IMR-90 (cell line): ENCODE data around the gene CUTA. TPM values are rescaled to one million over a fixed set of nuclear protein-coding genes. Genes with fewer than 3 reads are reported as not detected.

Experiments
- ATAC-seq: fragments of 200-7000 bp; cut with Tn5 transposase; 2 replicates; pipeline ENCODE4 v1.9.1; 2020; ENCODE audit warnings: low read depth, mild to moderate bottlenecking, moderate library complexity
- BruUV-seq: library from RNA; stranded (reverse); fragments of 400-500 nt; replicated peaks from 2 replicates; lab custom pipeline; 2021; lab: Mats Ljungman, UMichigan
- CTCF ChIA-PET: fragments of 300-600 bp; formaldehyde crosslinking; extraction: SDS; loops from one replicate; lab custom pipeline; 2021; ENCODE audit warnings: antibody characterized with exemption; lab: Yijun Ruan, JAX
- POLR2A ChIA-PET: fragments of 300-600 bp; sonication (Branson Sonifier 250); formaldehyde crosslinking; loops from one replicate; lab custom pipeline; 2022; ENCODE audit warnings: antibody characterized with exemption; ENCODE audit not compliant: unreplicated experiment; lab: Charles Lee
- DNase-seq: peaks from one replicate; pipeline ENCODE4 v3.0.0; 2013
- H2AFZ ChIP-seq: replicated peaks from 2 replicates; pipeline ENCODE3; 2013; ENCODE audit warnings: low read length, mild to moderate bottlenecking; ENCODE audit not compliant: poor library complexity
- H2AK5ac ChIP-seq: 2 replicates; pipeline ENCODE4 v1.6.1; 2013; ENCODE audit warnings: low read depth, low read length, inconsistent platforms
- H2AK9ac ChIP-seq: replicated peaks from 2 replicates; pipeline ENCODE3; 2013; ENCODE audit warnings: mild to moderate bottlenecking, low read depth, low read length, moderate library complexity; ENCODE audit not compliant: poor library complexity
- H2BK120ac ChIP-seq: 2 replicates; pipeline ENCODE4 v1.6.1; 2013; ENCODE audit warnings: low read depth, low read length, inconsistent platforms
- H2BK15ac ChIP-seq: 3 replicates; pipeline ENCODE4 v1.6.1; 2013; ENCODE audit warnings: low read depth, low read length, inconsistent platforms
- H2BK20ac ChIP-seq: 2 replicates; pipeline ENCODE4 v1.6.1; 2013; ENCODE audit warnings: low read depth, mild to moderate bottlenecking, inconsistent platforms, low read length, moderate library complexity
- H2BK5ac ChIP-seq: 2 replicates; pipeline ENCODE4 v1.6.1; 2013; ENCODE audit warnings: mild to moderate bottlenecking, low read depth, low read length, inconsistent platforms; ENCODE audit not compliant: poor library complexity, severe bottlenecking
- H3K14ac ChIP-seq: replicated peaks from 2 replicates; pipeline ENCODE4 v1.6.1; 2013; ENCODE audit warnings: low read depth, low read length, inconsistent platforms
- H3K18ac ChIP-seq: 2 replicates; pipeline ENCODE4 v1.6.1; 2013; ENCODE audit warnings: low read depth, low read length, control low read depth
- H3K23ac ChIP-seq: 2 replicates; pipeline ENCODE4 v1.6.1; 2013; ENCODE audit warnings: low read depth, low read length, inconsistent platforms
- H3K27ac ChIP-seq: 2 replicates; pipeline ENCODE4 v1.5.1; 2013; ENCODE audit warnings: mild to moderate bottlenecking, control low read depth, low read length; ENCODE audit not compliant: insufficient read depth
- H3K27me3 ChIP-seq: 2 replicates; pipeline ENCODE4 v1.6.1; 2013; ENCODE audit warnings: low read length; ENCODE audit not compliant: control insufficient read depth, insufficient read depth
- H3K36me3 ChIP-seq: 2 replicates; pipeline ENCODE4 v1.6.1; 2013; ENCODE audit warnings: low read length, mixed read lengths; ENCODE audit not compliant: control insufficient read depth, insufficient read depth
- H3K4ac ChIP-seq: 2 replicates; pipeline ENCODE4 v1.6.1; 2013; ENCODE audit warnings: low read depth, low read length, inconsistent platforms
- H3K4me1 ChIP-seq: 2 replicates; pipeline ENCODE4 v1.6.1; 2013; ENCODE audit warnings: low read length, mixed read lengths; ENCODE audit not compliant: control insufficient read depth, insufficient read depth
- H3K4me2 ChIP-seq: 2 replicates; pipeline ENCODE4 v1.6.1; 2013; ENCODE audit warnings: low read depth, mild to moderate bottlenecking, control low read depth, low read length, moderate library complexity
- H3K4me3 ChIP-seq: 2 replicates; pipeline ENCODE4 v1.5.1; 2013; ENCODE audit warnings: low read depth, mild to moderate bottlenecking, control low read depth, low read length, moderate library complexity; ENCODE audit not compliant: insufficient read depth
- H3K56ac ChIP-seq: 2 replicates; pipeline ENCODE4 v1.6.1; 2013; ENCODE audit warnings: low read length, inconsistent platforms; ENCODE audit not compliant: insufficient read depth; ENCODE audit errors: extremely low read depth
- H3K79me1 ChIP-seq, 2 experiments: 2 replicates each; pipeline ENCODE4 v1.6.1; 2013; ENCODE audit warnings: low read length in 2 of 2, inconsistent platforms in 1 of 2, low read depth in 1 of 2
- H3K9ac ChIP-seq: 2 replicates; pipeline ENCODE4 v1.6.1; 2013; ENCODE audit warnings: low read depth, low read length, control low read depth
- H3K9me1 ChIP-seq: 2 replicates; pipeline ENCODE4 v1.6.1; 2013; ENCODE audit warnings: low read length, inconsistent platforms; ENCODE audit not compliant: insufficient read depth
- H3K9me3 ChIP-seq: 2 replicates; pipeline ENCODE4 v1.6.1; 2013; ENCODE audit warnings: low read length; ENCODE audit not compliant: control insufficient read depth, insufficient read depth
- H4K20me1 ChIP-seq: 2 replicates; pipeline ENCODE4 v1.6.1; 2013; ENCODE audit warnings: low read length, inconsistent platforms; ENCODE audit not compliant: insufficient read depth
- H4K5ac ChIP-seq: 2 replicates; pipeline ENCODE4 v1.6.1; 2013; ENCODE audit warnings: mild to moderate bottlenecking, low read depth, low read length, control low read depth
- H4K8ac ChIP-seq, 2 experiments: 2 replicates each; pipeline ENCODE4 v1.6.1; 2013; ENCODE audit warnings: low read depth in 2 of 2, low read length in 2 of 2, control low read depth in 1 of 2, inconsistent platforms in 1 of 2
- H4K91ac ChIP-seq: 2 replicates; pipeline ENCODE4 v1.6.1; 2013; ENCODE audit warnings: low read depth, low read length, inconsistent platforms; ENCODE audit not compliant: insufficient read depth
- BHLHE40 ChIP-seq: fragments of 150-350 bp; IDR thresholded peaks from 2 replicates; pipeline ENCODE4 v1.6.1; 2016; ENCODE audit warnings: mild to moderate bottlenecking, low read depth, low read length
- CEBPB ChIP-seq: IDR thresholded peaks from 2 replicates; pipeline ENCODE4 v1.6.1; 2012; ENCODE audit warnings: low read depth, low read length, improper control_type of control experiment
- CHD1 ChIP-seq: IDR thresholded peaks from 2 replicates; pipeline ENCODE4 v1.6.1; 2012; ENCODE audit warnings: low read depth, low read length, improper control_type of control experiment
- FOS ChIP-seq: fragments of 150-350 bp; IDR thresholded peaks from 2 replicates; pipeline ENCODE4 v1.6.1; 2016; ENCODE audit warnings: low read depth, low read length
- MAFK ChIP-seq: IDR thresholded peaks from 2 replicates; pipeline ENCODE4 v1.6.1; 2012; ENCODE audit warnings: low read depth, low read length, improper control_type of control experiment
- MAZ ChIP-seq: IDR thresholded peaks from 2 replicates; pipeline ENCODE4 v1.6.1; 2012; ENCODE audit warnings: low read depth, mild to moderate bottlenecking, low read length, improper control_type of control experiment, moderate library complexity, borderline replicate concordance
- MXI1 ChIP-seq: IDR thresholded peaks from 2 replicates; pipeline ENCODE4 v1.6.1; 2012; ENCODE audit warnings: low read depth, mild to moderate bottlenecking, low read length, moderate library complexity, borderline replicate concordance
- NFE2L2 ChIP-seq: fragments of 150-350 bp; IDR thresholded peaks from 2 replicates; pipeline ENCODE4 v1.6.1; 2016; ENCODE audit warnings: low read depth, mild to moderate bottlenecking, low read length
- POLR2A ChIP-seq: IDR thresholded peaks from 2 replicates; pipeline ENCODE4 v1.6.1; 2012; ENCODE audit warnings: mild to moderate bottlenecking, low read depth, low read length
- RAD21 ChIP-seq: IDR thresholded peaks from 2 replicates; pipeline ENCODE4 v1.6.1; 2012; ENCODE audit warnings: low read length, improper control_type of control experiment
- RCOR1 ChIP-seq: IDR thresholded peaks from 2 replicates; pipeline ENCODE4 v1.6.1; 2012; ENCODE audit warnings: mild to moderate bottlenecking, low read length, improper control_type of control experiment; ENCODE audit not compliant: insufficient replicate concordance
- RFX5 ChIP-seq: IDR thresholded peaks from 2 replicates; pipeline ENCODE4 v1.8.0; 2012; ENCODE audit warnings: low read depth, mild to moderate bottlenecking, low read length, moderate library complexity
- SMC3 ChIP-seq: fragments of 150-350 bp; IDR thresholded peaks from 2 replicates; pipeline ENCODE4 v1.6.1; 2016; ENCODE audit warnings: low read depth, mild to moderate bottlenecking, antibody characterized with exemption, low read length, moderate library complexity
- WGBS, 2 experiments: methylation state at CpG; one replicate each; pipeline versions ENCODE4 v1.1.5 to v1.1.7; 2013; ENCODE audit warnings: missing lambda C conversion rate in 2 of 2; ENCODE audit not compliant: insufficient read length in 1 of 2; ENCODE audit errors: extremely low coverage in 2 of 2; 5-methylcytosine and 5-hydroxymethylcytosine counted together
- dilution Hi-C: fragments of 300-500 bp; cut with HindIII; formaldehyde crosslinking; loops from one replicate; pipeline ENCODE4 v1.14.3; 2018; ENCODE audit warnings: low sequenced_read_pairs; ENCODE audit not compliant: unreplicated experiment
- in situ Hi-C: fragments of 300-500 bp; cut with MboI; formaldehyde crosslinking; loops from 3 replicates; pipeline ENCODE4 v1.14.3; 2019; ENCODE audit warnings: low sequenced_read_pairs, inconsistent platforms, mixed read lengths
- intact Hi-C: fragments of 100-400 bp; cut with micrococcal nuclease; formaldehyde crosslinking; loops from 2 replicates; pipeline ENCODE4 v1.10.0; 2022
- polyA plus RNA-seq, 3 experiments: library from polyadenylated mRNA; depleted of rRNA; stranded (reverse); fragments of >200 nt; gene quantifications; 2 replicates each; pipeline ENCODE4 v1.2.3, GENCODE V29; 2012; ENCODE audit warnings: low replicate concordance in 1 of 3
- total RNA-seq: library from RNA; depleted of rRNA; stranded (reverse); fragments of >200 nt; gene quantifications from 2 replicates; pipeline ENCODE4 v1.2.3, GENCODE V29; 2012
- TF ChIP-seq, protein P1 (sequence below): fragments of 150-350 bp; IDR thresholded peaks from 2 replicates; pipeline ENCODE4 v1.6.1; 2016; ENCODE audit warnings: low read depth, mild to moderate bottlenecking, low read length, moderate library complexity, borderline replicate concordance
- TF ChIP-seq, protein P2 (sequence below): conservative IDR thresholded peaks from 2 replicates; pipeline ENCODE4 v1.5.1; 2012; ENCODE audit warnings: mild to moderate bottlenecking, low read depth, low read length, improper control_type of control experiment
- TF ChIP-seq, protein P3 (sequence below): fragments of 150-350 bp; IDR thresholded peaks from 2 replicates; pipeline ENCODE4 v1.6.1; 2017; ENCODE audit warnings: mild to moderate bottlenecking, antibody characterized with exemption, low read length, low read depth

CUTA gene
- total and polyA plus RNA-seq, 2 of the 4 experiments (the other 2 are of a cell fraction), result 136 to 427 TPM

DNA sequence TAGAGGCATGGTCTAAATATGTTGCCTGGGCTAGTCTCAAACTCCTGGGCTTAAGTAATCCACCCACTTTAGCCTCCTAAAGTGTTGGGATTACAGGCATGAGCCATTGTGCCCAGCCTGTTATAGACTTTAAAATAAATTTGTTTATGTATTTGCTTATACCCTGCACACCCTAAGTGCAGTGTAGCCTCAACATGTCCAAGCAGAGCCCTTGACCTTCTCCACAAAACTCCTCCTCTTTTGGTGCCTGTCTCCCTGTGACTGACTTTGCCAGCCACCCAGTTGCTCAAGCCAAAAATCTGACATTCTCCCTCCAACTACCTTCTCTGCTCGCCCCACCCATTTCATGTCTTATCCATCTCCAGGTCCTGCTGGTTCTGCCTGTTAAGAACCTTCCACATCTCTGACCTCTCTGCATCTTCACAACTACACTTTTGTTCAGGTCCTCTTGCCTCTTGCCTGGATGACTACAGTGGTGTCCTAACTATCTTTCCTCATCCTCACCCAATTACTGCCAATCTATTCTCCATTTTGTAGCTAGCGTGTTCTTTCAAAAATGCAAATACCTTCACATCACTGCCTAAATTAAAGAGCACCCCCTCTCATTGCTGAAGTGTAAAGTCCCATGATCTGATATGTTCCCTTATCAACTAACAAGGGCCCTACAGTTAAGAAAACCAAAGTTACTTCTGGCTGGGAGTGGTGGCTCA lies 37.5 kb downstream of the CUTA start:
- no peak overlapping the region for H3K27ac ChIP-seq
- no peak overlapping the region for H3K23ac ChIP-seq
- no peak overlapping the region for H3K4ac ChIP-seq
- H4K91ac ChIP-seq, result no peak overlapping the region
- no peak overlapping the region for H2BK5ac ChIP-seq
- no peaks in the 10 kb centered on the region for H3K4me1 ChIP-seq
- H3K18ac ChIP-seq, result no peak overlapping the region
- H2BK20ac ChIP-seq, result no peak overlapping the region
- in situ Hi-C loops, result no loop called here
- no peaks in the 10 kb centered on the region for H3K9me1 ChIP-seq
- no peaks in the 10 kb centered on the region for H3K79me1 ChIP-seq
- ChIA-PET POLR2A (no interaction called here), CTCF (interaction anchor here (1.2 kb wide), 1 partner anchor 10 kb away, joined by 7 read pairs; no protein-coding TSS in a partner anchor)
- no peaks in the 10 kb centered on the region for H4K20me1 ChIP-seq
- H3K56ac ChIP-seq, result no peak overlapping the region
- DNase-seq (no peak), ATAC-seq (no peak)
- H4K5ac ChIP-seq, result no peak overlapping the region
- TF ChIP-seq, protein P1, sequence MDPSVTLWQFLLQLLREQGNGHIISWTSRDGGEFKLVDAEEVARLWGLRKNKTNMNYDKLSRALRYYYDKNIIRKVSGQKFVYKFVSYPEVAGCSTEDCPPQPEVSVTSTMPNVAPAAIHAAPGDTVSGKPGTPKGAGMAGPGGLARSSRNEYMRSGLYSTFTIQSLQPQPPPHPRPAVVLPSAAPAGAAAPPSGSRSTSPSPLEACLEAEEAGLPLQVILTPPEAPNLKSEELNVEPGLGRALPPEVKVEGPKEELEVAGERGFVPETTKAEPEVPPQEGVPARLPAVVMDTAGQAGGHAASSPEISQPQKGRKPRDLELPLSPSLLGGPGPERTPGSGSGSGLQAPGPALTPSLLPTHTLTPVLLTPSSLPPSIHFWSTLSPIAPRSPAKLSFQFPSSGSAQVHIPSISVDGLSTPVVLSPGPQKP, result no peak
- TF ChIP-seq MXI1 (no peak), MAFK (no peak), MAZ (no peak), RFX5 (no peak), SMC3 (no peak), RAD21 (no peak), CEBPB (no peak), BHLHE40 (no peak), NFE2L2 (no peak), FOS (no peak), CHD1 (no peak), POLR2A (no peak), RCOR1 (no peak)
- TF ChIP-seq, protein P2, sequence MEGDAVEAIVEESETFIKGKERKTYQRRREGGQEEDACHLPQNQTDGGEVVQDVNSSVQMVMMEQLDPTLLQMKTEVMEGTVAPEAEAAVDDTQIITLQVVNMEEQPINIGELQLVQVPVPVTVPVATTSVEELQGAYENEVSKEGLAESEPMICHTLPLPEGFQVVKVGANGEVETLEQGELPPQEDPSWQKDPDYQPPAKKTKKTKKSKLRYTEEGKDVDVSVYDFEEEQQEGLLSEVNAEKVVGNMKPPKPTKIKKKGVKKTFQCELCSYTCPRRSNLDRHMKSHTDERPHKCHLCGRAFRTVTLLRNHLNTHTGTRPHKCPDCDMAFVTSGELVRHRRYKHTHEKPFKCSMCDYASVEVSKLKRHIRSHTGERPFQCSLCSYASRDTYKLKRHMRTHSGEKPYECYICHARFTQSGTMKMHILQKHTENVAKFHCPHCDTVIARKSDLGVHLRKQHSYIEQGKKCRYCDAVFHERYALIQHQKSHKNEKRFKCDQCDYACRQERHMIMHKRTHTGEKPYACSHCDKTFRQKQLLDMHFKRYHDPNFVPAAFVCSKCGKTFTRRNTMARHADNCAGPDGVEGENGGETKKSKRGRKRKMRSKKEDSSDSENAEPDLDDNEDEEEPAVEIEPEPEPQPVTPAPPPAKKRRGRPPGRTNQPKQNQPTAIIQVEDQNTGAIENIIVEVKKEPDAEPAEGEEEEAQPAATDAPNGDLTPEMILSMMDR, result no peak
- TF ChIP-seq, protein P3, sequence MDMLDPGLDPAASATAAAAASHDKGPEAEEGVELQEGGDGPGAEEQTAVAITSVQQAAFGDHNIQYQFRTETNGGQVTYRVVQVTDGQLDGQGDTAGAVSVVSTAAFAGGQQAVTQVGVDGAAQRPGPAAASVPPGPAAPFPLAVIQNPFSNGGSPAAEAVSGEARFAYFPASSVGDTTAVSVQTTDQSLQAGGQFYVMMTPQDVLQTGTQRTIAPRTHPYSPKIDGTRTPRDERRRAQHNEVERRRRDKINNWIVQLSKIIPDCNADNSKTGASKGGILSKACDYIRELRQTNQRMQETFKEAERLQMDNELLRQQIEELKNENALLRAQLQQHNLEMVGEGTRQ, result no peak
- no peaks in the 10 kb centered on the region for H3K9me3 ChIP-seq
- H3K36me3 ChIP-seq, result no peaks in the 10 kb centered on the region
- no peak overlapping the region for H2AK5ac ChIP-seq
- WGBS, 2 experiments, result 100% methylated on average over 1 of the region's 2 CpGs; no CpG with 5 or more reads in 1 of the 2 experiments
- no TSS peak for BruUV-seq
- no peak overlapping the region for H2BK15ac ChIP-seq
- dilution Hi-C loops, result no loop called here
- intact Hi-C loops, result no loop called here
- no peak overlapping the region for H4K8ac ChIP-seq
- no peak overlapping the region for H3K9ac ChIP-seq
- no peak overlapping the region for H3K14ac ChIP-seq
- H2BK120ac ChIP-seq, result no peak overlapping the region
- H3K4me2 ChIP-seq, result no peak overlapping the region
- H3K4me3 ChIP-seq, result no peak overlapping the region
- H2AK9ac ChIP-seq, result no peak overlapping the region
- H2AFZ ChIP-seq, result no peak overlapping the region
- 0 out of 2 replicates have a peak, but pooled peaks cover 2% of the 10 kb centered on the region for H3K27me3 ChIP-seq
